Stimulated activated CD8-positive, alpha-beta memory T cell treated with anti-CD3 and anti-CD28 coated beads, Interleukin-15, amount 100 ng/mL, for 24 hours (primary cell): ENCODE results near the gene PROX1.

Experiments
- DNase-seq: peaks from one replicate; pipeline ENCODE4 v3.0.0-alpha.2; 2020; ENCODE audit warnings: low read depth

PROX1 gene

DNA sequence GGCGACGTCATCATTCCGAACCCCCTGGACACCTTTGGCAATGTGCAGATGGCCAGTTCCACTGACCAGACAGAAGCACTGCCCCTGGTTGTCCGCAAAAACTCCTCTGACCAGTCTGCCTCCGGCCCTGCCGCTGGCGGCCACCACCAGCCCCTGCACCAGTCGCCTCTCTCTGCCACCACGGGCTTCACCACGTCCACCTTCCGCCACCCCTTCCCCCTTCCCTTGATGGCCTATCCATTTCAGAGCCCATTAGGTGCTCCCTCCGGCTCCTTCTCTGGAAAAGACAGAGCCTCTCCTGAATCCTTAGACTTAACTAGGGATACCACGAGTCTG lies 10.0 kb downstream of the PROX1 start:
- no peak for DNase-seq

DNA sequence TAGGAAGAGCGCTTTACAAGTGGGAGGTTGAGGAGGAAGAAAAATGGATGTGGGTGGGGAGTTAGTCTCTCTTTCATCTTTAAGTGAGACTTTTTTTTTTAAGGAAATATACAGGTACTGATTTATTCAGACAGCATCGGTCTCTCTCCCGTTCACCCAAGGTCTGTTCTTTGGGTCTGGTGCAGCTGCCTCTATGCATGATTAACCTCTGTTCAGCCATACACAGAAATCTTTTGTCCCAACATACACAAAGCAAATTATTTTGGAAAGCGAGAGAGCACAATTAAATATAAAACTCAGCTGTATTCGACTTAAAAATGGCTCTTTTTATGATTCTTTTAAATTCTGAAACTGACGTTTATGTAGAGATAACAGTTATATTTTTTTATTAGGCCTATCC lies 11.0 kb downstream of the PROX1 start:
- DNase-seq, result no peak

DNA sequence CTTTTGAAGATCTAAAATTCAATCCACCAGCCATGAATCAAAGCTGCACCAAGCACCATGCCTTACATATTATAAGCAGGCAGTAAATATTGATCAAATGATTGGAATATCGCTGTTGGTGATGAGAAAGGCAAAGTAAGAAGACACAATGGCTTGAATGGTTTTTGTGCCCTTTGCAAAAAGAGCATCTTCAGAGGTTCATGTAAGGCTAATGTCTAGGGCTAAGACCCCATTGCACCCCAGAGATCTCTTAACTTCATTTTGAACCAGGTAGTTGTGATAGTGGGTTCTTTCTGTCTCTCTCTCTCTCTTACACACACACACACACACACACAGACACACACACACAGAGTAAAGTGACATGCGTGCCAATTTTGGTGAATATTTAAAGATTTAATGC lies 12.0 kb downstream of the PROX1 start:
- no peak for DNase-seq

DNA sequence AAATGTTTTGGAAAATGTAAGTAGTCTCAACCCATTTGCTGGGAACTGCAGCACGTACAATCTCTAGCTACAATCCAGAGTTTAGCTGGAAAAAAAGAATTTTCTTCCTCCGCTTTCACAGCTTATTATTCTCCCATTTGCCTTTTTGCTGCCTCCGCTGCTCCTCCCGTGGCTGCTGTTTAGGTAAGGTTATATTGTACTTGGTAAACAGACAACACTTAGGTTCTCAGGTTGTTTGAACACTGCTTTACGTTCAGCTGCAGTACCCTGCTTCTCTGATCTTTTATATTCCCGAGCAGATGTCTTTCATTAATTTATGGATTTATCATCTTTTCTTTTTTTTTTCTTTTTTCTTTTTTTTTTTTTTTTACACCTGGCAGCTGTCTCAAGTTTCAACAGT lies 14.3 kb downstream of the PROX1 start:
- DNase-seq, result no peak

DNA sequence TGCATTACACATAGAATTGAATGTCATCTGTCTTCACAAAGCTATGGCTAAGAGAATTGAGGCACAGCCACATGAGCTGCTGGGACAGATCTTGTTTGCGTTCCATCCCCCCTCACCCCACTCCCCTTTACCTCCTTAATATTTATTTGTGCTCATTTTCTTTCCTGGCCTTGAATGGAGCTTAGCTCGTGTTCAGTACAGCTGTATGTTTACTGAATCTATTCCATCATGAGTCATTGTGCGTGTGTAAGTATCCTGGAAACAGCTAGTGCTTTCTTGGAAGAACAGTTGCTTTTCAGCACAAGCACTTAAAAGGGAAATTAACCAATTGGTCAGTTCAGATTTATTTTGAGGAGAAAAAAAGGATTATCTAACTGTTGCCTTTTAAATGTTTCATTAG lies 14.7 kb downstream of the PROX1 start:
- no peak for DNase-seq

DNA sequence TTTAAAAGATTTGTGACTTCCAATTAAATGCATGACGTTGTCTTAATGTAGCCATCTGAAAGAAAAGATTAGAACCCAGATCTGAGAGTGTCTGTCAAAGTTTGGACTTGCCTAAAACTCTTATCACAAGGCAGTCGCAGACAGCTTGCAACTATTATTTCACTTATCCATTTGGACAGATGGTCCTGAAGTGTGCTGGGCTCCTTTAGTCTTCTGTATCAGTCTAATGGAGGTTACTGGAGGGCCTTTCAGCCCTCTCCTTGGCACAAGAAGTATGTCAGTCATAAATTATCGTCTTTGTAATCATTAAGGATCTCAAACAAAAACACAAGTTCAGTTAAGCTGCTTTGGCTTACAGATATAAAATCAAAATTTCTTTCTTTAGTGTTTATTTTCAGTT lies 15.5 kb downstream of the PROX1 start:
- DNase-seq, result no peak

DNA sequence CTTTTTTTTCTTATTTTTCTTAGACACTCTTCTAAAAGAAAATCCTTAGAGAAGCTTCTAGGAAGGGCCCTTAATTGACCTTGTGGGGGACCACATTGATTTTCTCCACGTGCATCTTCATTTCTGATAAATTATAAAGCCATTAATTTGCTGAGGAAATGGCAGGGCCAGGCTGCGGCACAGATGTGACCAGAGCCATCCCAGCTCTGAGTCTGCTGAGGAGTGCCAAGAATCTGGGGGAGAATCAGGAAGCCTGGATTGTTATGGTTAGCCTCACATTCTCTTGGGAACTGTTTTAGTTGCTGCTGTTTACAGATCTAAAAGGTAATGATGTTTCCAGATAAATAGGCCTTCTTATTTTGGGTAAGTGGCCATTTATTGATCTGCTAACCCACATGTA lies 16.2 kb downstream of the PROX1 start:
- no peak for DNase-seq

DNA sequence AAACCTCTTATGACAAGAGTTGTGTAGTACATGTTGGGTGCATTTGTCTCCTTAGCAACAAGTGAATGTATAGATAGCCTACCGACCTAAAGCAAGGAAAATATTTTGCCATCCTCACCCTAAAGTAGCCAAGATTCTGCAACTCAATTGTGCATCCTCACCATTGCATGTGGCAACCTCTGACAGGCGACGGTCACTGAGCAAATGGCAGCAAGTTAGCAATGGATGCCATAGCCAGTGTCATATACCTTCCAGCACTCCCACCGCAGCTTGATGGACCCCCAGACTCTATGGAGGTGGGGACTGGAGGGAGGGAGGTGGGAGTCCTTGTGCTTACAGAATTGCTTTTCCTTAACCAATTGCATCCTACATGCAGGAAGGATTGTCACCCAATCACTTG lies 17.0 kb downstream of the PROX1 start:
- no peak for DNase-seq

DNA sequence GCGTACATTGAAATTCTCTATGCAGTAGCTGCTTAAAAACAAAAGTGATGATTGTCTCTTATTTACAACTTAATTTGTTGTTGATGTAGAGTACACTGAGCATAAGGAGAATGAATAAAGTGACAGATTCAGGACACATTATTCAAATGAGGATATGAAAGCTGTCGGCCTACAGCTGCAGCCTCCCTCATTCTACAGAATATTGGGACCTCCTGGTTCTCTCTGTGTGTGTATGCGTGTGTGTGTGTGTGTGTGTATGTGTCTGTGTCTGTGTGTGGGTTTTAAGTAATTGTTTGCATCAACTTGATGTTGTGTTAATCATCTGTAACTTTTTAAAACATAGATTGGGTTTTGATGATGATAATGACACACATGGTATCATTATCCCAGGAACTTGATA lies 17.9 kb downstream of the PROX1 start:
- DNase-seq, result no peak

DNA sequence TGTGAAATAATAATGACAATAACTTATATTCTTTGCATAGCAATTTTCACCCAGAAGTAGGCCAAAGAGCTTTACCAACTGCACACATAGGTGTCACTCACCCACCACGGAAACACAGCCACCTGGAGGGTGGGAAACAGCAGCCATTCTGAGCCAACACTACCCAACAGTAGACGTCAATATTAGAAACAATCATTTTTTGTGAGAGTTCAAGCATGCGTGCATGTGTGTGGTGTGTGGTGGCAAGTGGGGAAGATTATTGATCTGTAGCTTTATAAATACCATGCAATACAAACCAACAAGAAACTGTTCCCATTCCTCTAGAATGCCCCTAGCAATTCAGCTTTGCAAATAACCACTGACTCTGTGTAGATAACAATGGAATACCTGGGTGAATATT lies 19.1 kb downstream of the PROX1 start:
- DNase-seq, result no peak

DNA sequence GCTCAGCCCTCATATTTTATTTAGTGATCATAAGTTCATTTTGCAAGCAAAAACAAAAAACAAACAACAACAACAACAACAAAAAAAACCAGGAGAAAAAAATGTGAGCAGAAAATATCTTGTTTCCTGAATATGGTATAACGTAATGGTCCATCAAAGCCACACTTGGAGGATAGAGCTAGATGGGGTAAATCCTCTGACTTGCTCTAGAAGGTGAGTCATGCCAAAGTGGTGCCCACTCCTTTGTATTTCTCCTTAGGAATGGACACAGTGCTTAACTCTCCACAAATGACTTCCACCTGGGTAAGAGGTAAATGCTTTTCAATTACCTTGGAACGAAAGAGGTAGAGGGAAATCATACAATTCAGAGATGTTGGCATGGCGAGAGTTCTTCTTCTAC lies 20.6 kb downstream of the PROX1 start:
- DNase-seq, result no peak

DNA sequence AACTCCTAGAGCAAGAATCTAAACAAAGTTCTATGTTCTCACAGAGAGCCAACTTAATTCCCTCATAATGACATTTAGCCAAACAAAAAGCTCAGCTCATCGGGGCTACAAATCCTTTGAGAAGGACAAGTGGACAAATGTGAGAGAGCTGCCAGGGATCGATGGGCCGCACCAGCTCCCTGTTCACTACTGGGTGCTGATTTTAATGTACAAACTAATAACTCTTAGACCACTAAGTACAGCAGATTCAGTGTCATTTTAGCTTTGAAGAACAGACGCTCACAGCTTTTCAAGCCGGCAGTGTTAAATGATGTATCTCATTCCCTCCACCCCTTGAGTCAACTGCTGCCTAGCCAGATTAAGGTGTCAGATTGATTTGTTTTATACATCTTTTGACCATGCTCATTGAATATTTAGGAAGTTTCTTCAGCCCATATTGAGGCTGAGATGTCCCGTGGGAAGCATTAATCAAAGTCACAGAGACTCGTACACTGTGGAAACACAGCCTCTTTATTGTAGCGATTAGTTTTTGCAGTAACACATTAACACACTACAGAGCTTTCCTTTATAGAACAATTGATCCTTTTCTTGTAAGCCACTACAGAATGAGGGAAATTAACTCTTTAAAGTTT lies 21.1 kb downstream of the PROX1 start:
- no peak for DNase-seq

DNA sequence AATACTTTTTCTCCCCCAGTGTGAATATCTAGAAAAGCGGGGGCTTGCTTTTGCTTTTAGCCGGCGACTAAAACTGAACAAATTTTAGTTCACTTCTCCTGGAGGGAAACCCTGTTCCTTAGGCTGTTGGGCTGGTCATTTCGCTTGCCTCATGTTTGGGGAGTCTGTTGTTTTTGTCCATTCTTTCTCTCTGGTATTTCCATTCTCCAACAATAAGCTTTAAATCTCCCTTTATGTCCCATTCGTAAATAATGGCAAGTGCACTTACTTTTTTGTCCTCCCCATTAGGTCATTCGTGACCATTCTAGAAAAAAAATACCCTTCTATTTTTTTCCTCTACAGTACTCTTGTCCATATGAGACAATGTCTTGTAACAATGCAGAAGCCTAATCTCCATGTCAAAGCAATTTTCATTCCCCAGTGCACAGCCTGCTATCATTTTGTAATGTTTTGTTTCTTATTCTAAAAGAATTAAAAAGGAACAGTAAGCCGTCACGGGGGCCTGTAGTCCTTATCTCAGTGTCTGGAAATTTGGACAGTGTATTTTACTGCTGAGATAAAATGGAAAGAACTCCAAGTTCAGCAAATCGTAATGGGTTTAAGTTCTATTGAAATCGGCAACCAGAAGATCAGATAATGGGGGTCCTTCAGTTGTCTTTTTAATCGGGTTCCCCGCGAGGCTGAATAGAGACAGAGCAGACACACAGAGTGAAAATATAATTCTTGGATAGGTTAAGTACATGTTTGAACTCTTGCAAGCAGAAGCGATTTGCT lies 21.8 kb downstream of the PROX1 start:
- DNase-seq, result no peak

DNA sequence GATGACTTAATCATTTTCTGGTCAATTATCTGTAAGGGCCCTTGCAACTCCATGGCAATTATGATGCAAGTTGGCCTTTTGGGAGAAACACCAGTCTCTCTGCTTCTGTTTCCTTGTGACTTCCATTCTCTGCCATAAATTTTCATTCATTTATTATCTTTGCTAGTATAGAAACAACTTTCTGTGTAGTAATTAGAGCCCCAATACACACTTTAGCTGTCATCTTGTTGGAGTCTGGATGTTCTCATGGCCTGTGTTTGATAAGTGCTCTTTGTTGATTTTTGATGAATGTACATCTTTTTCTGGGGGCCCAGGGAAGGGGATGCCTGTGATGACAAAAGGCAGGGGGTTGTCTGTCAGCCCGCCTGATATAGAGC lies 22.4 kb downstream of the PROX1 start:
- DNase-seq, result no peak

DNA sequence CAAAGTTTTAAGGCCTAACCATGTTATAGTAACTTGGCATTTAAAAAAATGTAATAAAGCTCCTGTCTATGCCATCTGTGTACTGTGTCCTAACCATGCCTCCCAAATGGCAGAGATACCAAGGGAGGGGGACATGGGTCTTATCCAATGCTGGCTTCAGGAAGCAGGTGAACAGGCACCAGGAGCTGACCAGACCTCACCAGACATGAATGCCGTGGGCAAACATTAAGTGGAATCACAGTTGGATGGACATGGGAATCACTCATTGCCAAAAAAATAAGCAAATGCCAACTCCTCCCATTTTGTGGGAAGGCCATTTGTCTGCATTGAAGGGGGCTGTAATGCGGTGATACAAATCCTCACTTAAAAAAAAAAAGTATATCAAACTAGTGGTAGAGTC lies 22.9 kb downstream of the PROX1 start:
- DNase-seq, result no peak

DNA sequence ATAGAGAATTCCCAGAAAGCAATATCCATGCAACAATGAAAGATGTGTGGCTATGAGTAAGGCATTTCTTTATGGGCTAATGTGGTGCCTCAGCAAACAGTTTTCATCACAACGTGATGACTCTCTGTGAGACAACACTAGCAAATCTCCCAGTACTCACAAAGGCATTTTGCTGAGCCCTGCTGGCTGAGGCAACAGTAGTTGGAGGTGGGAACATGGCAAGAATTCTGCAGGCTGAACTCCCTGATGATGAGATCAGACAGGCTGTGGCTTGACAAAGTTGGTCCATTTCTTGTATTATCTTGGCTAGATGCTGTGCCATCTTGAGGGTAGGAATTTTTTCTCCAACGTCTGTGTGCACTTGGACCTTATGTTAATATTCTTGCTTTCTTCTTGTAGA lies 24.6 kb downstream of the PROX1 start:
- no peak for DNase-seq

DNA sequence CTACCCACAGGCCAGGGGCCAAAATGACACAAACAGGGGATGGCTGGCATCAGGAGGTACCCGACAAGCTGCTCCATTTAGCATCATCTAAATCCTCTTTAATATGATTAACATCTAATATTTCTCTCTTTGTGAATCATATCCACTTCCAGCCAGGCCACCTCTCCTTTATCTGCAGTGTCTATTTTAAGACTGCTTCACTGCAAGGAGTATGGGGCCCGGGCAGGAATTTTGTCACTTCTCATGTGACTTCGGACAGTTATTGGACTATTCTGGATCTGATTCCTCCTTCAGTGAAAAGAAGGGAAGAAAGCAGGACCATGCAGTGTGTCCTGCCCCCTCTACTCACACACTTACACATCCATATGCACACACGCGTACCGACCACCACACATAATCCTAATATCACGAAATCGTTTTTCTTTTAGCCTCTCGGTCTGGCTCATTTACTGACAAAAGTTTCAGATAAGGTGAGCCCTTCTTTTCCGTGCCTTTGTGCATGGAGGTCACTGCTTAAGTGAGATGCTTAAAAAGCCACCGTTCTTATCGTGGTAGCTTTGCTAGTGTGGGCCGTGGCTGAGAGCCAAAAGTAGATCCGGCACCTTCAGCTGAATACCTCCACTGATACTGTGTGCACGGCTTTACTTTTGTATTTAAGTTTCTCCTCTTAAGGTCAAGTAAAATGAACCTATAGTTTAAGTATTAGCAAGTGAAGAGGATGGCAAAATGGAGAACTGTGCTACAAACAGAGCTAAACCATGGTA lies 26.0 kb downstream of the PROX1 start:
- DNase-seq, result no peak

DNA sequence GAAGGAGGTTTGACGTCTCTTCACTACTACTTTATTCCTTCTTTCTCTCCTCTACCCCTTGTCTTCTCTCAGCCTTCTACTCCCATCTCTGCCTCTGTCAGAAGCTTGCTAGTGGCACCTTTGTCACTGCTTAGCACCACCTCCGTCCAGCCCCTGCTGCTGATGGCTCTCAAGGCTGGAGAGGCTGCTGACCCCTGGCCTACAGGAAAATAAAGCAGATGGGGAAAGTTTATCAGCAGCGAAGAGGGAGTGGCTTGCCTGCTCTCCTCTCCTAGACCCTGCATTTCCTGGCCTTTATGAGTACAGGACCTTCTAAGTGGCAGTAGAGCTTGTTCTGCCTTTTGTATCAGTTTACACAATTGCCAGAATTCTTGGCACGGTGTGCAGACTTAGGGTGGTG lies 27.0 kb downstream of the PROX1 start:
- no peak for DNase-seq

DNA sequence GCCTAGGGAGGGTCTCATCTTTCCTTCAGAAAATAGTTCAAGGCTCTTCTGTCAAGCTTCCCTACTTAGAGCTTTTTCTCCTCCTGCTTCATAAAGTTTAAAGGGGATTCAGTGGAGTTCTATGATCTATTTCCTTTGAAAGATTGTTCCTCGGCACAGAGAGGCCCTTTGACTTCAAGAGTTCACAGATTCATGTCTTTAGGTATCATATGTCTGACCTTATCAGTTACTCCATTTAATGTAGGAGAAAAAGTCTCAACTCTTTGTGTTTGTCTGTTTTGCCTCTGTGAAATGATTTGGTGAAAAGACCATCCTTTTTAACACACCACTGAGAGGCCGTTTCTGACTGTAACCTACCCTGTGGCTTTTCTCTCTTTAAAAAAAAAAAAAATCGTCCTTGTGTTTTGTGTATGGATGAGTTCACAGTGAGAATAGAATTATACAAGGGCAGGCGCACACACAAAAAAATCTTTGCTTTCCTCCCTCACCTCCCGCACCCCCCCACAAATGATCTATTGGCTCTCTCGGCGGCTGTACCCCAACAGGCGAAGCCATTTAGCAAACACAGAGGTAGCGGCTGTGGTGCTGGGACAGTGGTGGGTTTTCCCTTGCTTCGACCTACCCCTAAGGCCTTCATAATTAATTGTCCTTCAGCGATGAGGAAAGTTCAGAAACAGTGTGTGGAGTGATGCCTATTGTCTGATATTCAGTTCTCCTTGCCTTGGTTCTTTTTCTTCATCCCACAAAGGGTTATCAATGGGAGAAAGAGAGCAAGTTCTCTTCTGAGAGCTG lies 29.6 kb downstream of the PROX1 start:
- DNase-seq, result no peak

DNA sequence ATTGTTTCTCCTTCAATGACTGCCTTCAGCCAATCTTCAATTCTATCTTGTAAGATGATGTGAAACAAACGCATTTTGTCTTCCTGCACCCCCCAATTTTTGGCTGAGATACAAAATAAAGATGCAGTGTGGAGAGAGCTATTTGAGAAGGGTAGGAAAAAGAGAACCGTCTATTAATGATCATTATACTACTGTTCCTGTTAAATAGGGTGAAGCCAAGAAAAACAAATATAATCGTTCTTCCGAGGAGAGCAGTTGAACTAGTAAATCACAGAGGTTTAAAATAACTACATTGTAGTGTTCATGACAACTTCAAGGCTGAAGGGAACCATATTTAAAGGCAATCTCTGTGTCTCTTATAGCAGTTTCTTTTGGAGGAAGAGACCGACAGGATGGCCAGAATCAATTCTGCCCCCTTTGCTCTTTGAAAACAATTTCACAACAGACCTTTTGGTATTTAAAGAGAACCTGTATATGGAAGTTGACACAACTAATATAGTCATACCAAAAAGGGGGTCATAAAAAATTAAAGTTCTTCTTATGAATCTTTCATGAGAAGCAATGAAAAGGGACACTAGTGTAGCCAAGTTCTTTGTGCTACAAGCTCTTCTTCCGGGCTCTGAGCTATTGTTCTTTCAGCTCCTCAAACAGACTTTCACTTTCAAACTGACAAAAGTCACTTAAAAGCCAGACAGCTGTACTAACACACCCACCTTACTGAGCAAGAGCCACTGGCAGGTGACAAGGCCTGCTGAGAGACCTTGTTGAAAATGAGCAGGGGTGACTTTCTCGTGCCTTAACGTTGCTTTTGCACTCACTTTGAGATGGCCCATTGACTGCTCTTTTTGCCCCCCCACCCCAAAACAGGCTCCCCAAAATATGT lies 30.9 kb downstream of the PROX1 start:
- DNase-seq, result no peak

DNA sequence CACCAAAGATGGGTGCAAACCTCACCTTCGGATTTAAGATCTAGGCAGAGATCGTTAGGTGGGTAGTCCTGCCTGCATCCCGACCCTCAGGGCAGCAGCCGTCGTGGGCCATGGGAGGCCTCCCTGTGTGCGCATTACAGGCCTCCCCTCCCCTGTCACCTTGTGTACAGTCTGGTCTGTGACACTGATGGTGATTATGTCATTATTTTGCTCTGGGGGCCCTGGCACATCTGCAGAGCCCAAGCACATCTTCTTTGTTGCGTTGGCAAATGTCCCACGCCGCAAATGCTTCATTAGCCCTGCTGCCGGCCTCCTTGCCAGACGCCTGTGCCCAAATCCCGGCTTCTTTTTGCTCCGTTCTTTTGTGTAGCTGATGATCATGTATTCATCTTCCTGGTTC lies 31.7 kb downstream of the PROX1 start:
- DNase-seq, result no peak

DNA sequence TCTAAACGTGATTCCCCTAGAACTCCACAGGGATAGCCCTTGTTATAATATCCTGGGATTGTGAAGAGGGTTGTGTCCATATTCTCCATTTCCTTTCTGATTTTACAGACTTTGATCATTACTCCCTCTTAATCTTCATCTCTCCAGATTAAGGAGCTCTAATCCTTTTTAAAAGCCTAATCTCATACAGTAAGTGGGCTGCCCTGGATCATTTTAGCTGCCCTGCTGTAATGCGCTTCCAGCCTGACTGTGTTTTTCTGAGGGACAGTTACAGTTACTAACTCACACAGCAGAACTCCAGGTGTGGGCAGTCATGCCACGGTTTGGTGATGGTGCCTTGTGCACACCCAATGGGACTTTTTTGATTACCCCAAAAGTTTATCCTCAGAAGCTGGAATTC lies 33.5 kb downstream of the PROX1 start:
- DNase-seq, result no peak
